ENCODE measurements around the gene CADM2.

The CADM2 gene

DNA sequence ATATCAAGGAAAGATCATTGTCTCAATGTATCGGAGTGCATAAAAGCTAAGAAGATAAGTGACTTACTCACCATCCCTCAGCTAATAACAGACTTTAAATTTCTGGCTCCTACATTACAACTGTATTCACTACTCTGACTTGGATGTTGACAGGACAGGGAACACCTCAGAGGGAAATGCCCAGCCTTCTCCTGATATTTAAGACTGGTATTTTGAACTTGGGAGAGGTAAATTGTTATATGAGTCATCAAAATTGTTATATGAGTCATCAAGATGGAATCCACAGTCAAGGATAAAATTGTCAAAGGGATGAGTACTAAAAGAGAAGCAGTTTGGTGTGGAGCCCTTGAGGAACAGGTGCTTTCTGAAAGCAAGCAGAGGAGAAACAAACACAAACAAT is 1070.8 kb downstream of the CADM2 start:
- H3K27ac Mint-ChIP-seq: no peak overlapping the region
- no peaks in the 10 kb centered on the region for H3K36me3 Mint-ChIP-seq (ENCODE audit: low read depth)
- no peak for DNase-seq
- TF ChIP-seq, protein P1, sequence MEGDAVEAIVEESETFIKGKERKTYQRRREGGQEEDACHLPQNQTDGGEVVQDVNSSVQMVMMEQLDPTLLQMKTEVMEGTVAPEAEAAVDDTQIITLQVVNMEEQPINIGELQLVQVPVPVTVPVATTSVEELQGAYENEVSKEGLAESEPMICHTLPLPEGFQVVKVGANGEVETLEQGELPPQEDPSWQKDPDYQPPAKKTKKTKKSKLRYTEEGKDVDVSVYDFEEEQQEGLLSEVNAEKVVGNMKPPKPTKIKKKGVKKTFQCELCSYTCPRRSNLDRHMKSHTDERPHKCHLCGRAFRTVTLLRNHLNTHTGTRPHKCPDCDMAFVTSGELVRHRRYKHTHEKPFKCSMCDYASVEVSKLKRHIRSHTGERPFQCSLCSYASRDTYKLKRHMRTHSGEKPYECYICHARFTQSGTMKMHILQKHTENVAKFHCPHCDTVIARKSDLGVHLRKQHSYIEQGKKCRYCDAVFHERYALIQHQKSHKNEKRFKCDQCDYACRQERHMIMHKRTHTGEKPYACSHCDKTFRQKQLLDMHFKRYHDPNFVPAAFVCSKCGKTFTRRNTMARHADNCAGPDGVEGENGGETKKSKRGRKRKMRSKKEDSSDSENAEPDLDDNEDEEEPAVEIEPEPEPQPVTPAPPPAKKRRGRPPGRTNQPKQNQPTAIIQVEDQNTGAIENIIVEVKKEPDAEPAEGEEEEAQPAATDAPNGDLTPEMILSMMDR (IDR thresholded peaks at IDR 0.05): no peak
- H3K4me1 Mint-ChIP-seq: peaks cover 10% of the 10 kb centered on the region
- H3K27me3 Mint-ChIP-seq (ENCODE audit: low read depth, poor library complexity): no peaks in the 10 kb centered on the region
- H3K4me3 Mint-ChIP-seq: no peak overlapping the region
- H3K9me3 Mint-ChIP-seq: no peaks in the 10 kb centered on the region

DNA sequence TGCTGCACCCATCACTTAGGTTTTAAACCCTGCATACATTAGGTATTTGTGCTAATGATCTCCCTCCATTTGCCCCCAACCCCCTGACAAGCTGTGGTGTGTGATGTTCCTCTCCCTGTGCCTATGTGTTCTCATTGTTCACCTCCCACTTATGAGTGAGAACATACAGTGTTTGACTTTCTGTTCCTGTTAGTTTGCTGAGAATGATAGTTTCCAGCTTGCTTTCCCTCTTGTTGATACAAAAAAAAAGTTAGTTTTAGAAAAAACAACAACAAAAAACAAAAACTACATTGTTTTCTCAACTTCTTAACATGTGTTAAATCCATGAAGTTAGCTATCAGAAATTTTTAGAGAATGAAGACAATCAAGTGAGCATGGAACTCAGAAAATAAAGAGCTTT is 1079.1 kb downstream of the CADM2 start:
- Mint-ChIP-seq H3K9me3 (peaks cover 35% of the 10 kb centered on the region), H3K4me3 (no peak overlapping the region), H3K27ac (no peak overlapping the region), H3K27me3 (ENCODE audit: low read depth, poor library complexity) (peaks cover 2% of the 10 kb centered on the region), H3K36me3 (ENCODE audit: low read depth) (peaks cover 6% of the 10 kb centered on the region), H3K4me1 (no peaks in the 10 kb centered on the region)
- no peak for DNase-seq
- TF ChIP-seq, protein P1 (IDR thresholded peaks at IDR 0.05): no peak

DNA sequence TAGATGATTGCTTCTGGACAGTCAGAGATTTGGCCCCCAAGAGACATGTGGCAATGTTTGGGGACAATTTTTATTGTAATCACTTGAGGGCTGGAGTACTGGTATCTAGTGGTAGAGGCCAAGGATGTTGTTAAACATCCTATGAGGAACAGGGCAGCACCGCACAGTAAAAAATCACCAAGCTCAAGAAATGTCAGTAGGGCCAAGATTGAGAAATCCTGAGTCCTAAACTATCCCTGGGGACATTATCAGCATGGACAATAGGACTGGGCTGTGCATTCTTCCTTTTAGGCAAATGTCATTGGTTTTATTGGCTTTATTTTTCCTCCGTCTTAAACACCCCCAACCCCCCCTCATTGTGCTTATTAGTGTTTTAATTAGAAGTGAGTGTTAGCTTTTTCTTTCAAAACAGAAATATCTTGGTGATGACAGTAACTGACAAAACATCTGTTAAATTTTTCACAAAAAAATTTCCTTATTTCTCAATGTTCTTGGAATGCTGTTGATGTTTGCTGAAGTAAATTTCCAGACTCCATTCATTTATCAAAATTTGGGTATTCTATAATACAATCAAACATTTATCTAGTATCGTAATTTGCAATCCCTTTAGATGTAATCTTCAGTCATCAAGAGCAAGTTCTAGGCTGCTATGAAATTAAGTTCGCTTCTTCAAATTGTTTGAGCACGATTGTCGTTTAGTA is 1087.8 kb downstream of the CADM2 start:
- H3K4me3 Mint-ChIP-seq: no peak overlapping the region
- no peaks in the 10 kb centered on the region for H3K36me3 Mint-ChIP-seq (ENCODE audit: low read depth)
- H3K4me1 Mint-ChIP-seq: no peaks in the 10 kb centered on the region
- H3K9me3 Mint-ChIP-seq: peaks cover 16% of the 10 kb centered on the region
- TF ChIP-seq, protein P1 (IDR thresholded peaks at IDR 0.05): no peak
- no peak for DNase-seq
- no peak overlapping the region for H3K27ac Mint-ChIP-seq
- no peaks in the 10 kb centered on the region for H3K27me3 Mint-ChIP-seq (ENCODE audit: low read depth, poor library complexity)

DNA sequence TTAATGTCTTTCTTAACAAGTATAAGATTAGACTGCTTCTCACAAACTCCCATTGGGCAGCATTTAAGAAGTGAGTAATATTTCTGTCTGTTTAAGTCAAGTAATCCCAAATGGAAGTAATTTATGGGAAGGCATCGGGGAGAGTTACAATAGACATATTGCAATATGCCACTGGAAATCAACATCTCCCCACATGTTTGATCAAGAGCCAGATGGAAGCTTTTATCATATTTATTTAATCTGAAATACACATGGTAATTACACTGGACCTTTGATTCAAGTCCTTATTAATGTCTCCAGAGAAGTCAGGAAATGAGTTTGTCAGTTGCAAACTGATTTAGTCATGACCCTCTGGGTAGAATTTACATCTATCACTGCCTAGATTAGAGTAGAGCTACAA is 1088.4 kb downstream of the CADM2 start:
- no peaks in the 10 kb centered on the region for H3K4me1 Mint-ChIP-seq
- no peak for DNase-seq
- peaks cover 11% of the 10 kb centered on the region for H3K9me3 Mint-ChIP-seq
- TF ChIP-seq, protein P1 (IDR thresholded peaks at IDR 0.05): no peak
- no peaks in the 10 kb centered on the region for H3K27me3 Mint-ChIP-seq (ENCODE audit: low read depth, poor library complexity)
- H3K4me3 Mint-ChIP-seq: no peak overlapping the region
- H3K36me3 Mint-ChIP-seq (ENCODE audit: low read depth): no peaks in the 10 kb centered on the region
- H3K27ac Mint-ChIP-seq: no peak overlapping the region

DNA sequence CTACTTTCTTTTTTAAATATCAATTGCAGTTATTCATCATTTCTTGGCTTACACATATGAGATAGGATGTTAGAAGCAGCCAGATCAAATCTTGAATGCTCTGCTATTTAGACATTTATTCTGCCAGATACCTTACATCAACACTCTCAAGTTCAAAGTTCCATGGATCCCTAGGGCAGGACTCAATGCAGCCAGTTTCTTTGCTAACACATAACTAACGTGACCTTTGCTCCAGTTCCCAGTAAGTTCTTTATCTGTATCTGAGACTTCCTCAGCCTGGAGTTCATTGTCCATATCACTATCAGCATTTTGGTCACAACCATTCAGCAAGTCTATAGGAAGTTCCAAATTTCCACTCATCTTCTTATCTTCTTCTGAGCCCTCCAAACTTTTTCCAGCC is 1092.3 kb downstream of the CADM2 start:
- H3K36me3 Mint-ChIP-seq (ENCODE audit: low read depth): no peaks in the 10 kb centered on the region
- H3K27me3 Mint-ChIP-seq (ENCODE audit: low read depth, poor library complexity): no peaks in the 10 kb centered on the region
- no peak overlapping the region for H3K4me3 Mint-ChIP-seq
- no peaks in the 10 kb centered on the region for H3K4me1 Mint-ChIP-seq
- no peaks in the 10 kb centered on the region for H3K9me3 Mint-ChIP-seq
- DNase-seq: no peak
- no peak overlapping the region for H3K27ac Mint-ChIP-seq
- TF ChIP-seq, protein P1 (IDR thresholded peaks at IDR 0.05): no peak

DNA sequence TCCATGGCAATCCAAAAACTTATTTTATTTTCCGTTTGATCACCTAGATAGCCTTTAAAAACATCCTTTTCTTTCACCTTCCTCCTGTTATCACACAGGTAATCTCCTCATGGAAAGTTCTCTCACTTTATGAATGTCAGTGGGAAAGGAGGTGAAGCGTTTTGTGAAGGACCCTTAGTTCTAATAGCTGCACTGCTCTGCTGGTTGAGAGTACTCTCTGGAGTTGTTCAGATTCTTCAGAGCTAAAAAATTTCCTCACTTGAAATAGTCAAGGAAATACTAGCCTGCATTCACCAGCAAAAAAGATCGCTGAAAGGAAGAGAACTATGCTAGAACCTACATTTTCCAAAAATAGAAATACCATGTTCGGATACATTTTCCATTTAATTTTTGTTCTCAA is 1097.2 kb downstream of the CADM2 start:
- Mint-ChIP-seq H3K9me3 (no peaks in the 10 kb centered on the region), H3K4me1 (no peaks in the 10 kb centered on the region), H3K36me3 (ENCODE audit: low read depth) (no peaks in the 10 kb centered on the region), H3K27me3 (ENCODE audit: low read depth, poor library complexity) (no peaks in the 10 kb centered on the region), H3K27ac (no peak overlapping the region), H3K4me3 (no peak overlapping the region)
- TF ChIP-seq, protein P1 (IDR thresholded peaks at IDR 0.05): no peak
- no peak for DNase-seq
